Measurements from ENCODE around the gene ATP10D.

ATP10D gene

GRCh38 chr4:47606482-47606881, 121.4 kb downstream of the ATP10D start:
- no peak for DNase-seq

- DNase-seq, result no peak
Observed at GRCh38 chr4:47612116-47613023, 127.3 kb downstream of the ATP10D start.

- no peak for DNase-seq
Observed at GRCh38 chr4:47615385-47615784, 130.3 kb downstream of the ATP10D start.

GRCh38 chr4:47617607-47618006, 132.5 kb downstream of the ATP10D start:
- no peak for DNase-seq

DNA sequence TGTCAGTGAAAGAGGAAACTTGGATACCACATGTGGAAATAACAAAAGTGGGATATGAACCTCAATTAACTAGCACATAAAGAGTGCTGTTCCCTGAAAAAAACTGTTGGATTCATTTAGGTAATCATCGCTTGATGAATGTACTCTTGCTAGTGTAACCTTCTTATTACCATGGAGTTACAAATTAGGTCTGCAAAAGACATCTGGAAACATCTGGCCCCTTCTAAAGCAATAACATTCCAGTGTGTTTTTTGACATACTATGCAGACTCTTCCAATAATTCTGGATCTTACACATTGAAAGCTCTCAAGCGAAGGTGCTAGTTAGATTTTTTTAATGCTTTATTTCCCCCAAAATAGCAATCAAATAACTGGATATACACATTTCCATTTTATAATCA, 134.6 kb downstream of the ATP10D start:
- no peak for DNase-seq

DNA sequence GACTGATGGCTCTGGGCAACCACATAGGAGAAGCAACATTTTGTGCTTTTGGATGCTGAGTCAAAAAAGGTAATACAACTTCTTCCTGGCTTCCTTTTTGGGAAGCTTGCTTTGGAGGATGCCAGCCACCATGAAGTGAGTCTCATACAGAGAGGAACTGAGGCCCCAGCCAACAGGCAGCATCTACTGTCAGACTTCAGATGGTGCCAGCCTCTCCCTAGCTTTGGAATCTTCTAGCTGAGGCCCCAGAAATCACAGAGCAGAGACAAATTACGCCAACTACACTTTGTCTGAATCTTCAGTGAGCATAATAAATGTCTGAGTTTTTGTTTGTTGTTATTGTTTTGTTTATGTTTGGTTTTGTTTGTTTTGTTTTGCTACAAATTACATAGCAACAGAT, 136.1 kb downstream of the ATP10D start:
- no peak for DNase-seq

DNA sequence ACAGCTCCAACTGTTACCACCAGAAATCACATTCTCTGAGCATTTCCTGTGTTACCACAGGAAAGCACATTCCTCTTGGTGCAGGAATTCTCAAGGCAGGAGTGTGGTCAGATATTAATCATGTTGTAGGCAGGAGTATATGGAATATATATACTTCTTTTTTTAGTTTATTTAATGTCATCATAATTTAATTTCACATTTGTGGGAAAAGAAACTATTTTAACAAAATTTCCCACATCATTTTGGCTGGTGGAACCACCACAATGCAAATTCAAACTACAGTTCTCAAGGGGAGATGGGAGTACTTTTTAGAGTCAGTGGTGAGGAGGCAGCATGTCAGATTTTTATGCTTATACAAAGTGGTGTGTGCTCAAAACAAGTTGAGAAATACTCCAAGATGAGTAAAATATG, 139.0 kb downstream of the ATP10D start:
- DNase-seq, result no peak

GRCh38 chr4:47631161-47631560, 146.1 kb downstream of the ATP10D start:
- no peak for DNase-seq

- DNase-seq, result no peak
Observed at GRCh38 chr4:47639531-47639930, 154.5 kb downstream of the ATP10D start.

DNA sequence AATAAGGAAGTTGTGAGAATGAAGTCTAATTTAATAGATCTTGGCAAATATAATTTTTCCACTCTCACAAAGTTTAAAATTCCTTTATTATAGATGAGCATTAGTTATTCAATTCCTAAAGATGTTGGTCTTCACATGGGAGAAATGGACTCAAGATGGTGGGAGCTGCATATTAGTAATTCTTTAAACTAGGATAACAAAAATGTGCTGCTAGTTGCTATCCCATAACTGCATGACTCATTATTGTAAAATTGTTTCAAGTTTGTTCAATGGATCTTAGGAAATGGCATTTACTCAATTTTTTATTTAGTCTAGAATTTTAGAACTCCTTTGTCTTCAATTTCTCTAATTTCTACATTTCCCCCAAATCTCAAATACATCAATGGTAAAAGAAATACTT, 155.8 kb downstream of the ATP10D start:
- DNase-seq, result no peak

DNA sequence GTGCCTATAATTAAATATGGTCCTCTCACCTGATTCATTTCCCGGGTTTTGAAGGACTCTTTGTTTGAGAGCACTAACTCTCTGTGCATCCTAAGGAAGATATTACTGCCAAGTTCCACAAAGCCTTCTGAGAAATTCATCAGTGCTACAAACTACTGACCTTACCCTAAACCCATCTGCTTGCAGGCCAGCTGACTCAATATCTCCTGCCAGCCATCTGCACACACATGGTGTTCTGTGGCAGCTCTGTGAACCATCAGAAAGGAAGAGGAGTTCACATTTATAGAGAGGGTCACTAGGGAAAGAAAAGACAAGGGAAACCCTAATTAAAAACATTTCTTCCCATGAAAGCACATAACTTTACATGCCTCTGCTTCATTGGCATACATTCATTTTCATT, 156.7 kb downstream of the ATP10D start:
- no peak for DNase-seq

- no peak for DNase-seq
Observed at GRCh38 chr4:47642191-47642830, 157.2 kb downstream of the ATP10D start.

Measured in NCI-H1417 treated with DMSO at 0.1 percent for 48 hours (cell line).